HepG2 (cell line): ENCODE results near the gene COL18A1. TPM values are rescaled to one million over a fixed set of nuclear protein-coding genes. Genes with fewer than 3 reads are reported as not detected.

Source experiments
- ASH2L ChIP-seq: fragments of 300-600, 200-600 bp; sonication (generic); IDR thresholded peaks from 2 replicates; pipeline ENCODE4 v1.7.0; 2017; ENCODE audit warnings: low read depth, mild to moderate bottlenecking, moderate library complexity, mixed read lengths, low read length; ENCODE audit not compliant: insufficient read length
- E2F2 ChIP-seq: sonication (generic); formaldehyde crosslinking; IDR thresholded peaks from 2 replicates; pipeline ENCODE4 v1.4.0; 2020; ENCODE audit warnings: missing genetic modification reagents, borderline replicate concordance
- HOXA7 ChIP-seq: sonication (generic); formaldehyde crosslinking; IDR thresholded peaks from 2 replicates; pipeline ENCODE4 v1.8.1; 2022; ENCODE audit warnings: mild to moderate bottlenecking, missing genetic modification reagents, moderate library complexity
- KDM4B ChIP-seq: sonication (generic); formaldehyde crosslinking; IDR thresholded peaks from 2 replicates; pipeline ENCODE4 v1.4.0; 2020; ENCODE audit warnings: missing genetic modification reagents
- MNT ChIP-seq: fragments of 450-650 bp; IDR thresholded peaks from 2 replicates; pipeline ENCODE4 v1.6.1; 2016
- NONO ChIP-seq, 2 experiments: fragments of 450-650 bp in 1 of 2; sonication (generic) in 1 of 2; formaldehyde crosslinking in 1 of 2; IDR thresholded peaks in 1 of 2; conservative IDR thresholded peaks in 1 of 2; 2 replicates each; pipeline versions ENCODE4 v1.6.1 to v1.8.0; 2017 to 2022; ENCODE audit warnings: mild to moderate bottlenecking in 1 of 2, missing genetic modification reagents in 1 of 2, moderate library complexity in 1 of 2
- NR1H2 ChIP-seq: sonication (generic); formaldehyde crosslinking; IDR thresholded peaks from 2 replicates; pipeline ENCODE4 v1.8.1; 2022; ENCODE audit warnings: low read depth, missing genetic modification reagents, borderline replicate concordance
- NR3C1 ChIP-seq: sonication (generic); formaldehyde crosslinking; IDR thresholded peaks from 2 replicates; pipeline ENCODE4 v1.4.0; 2020; ENCODE audit warnings: missing genetic modification reagents
- UBTF ChIP-seq: sonication (generic); formaldehyde crosslinking; IDR thresholded peaks from 2 replicates; pipeline ENCODE4 v1.4.0; 2020; ENCODE audit warnings: mild to moderate bottlenecking, missing genetic modification reagents
- ZBTB14 ChIP-seq: sonication (generic); formaldehyde crosslinking; IDR thresholded peaks from 2 replicates; pipeline ENCODE4 v1.4.0; 2020; ENCODE audit warnings: missing genetic modification reagents
- ZMYM3 ChIP-seq: sonication (generic); formaldehyde crosslinking; IDR thresholded peaks from 2 replicates; pipeline ENCODE4 v1.5.1; 2020; ENCODE audit warnings: mild to moderate bottlenecking, missing genetic modification reagents
- ZNF12 ChIP-seq: sonication (generic); formaldehyde crosslinking; IDR thresholded peaks from 2 replicates; pipeline ENCODE4 v1.5.0; 2020; ENCODE audit warnings: missing genetic modification reagents
- ZNF121 ChIP-seq: sonication (generic); formaldehyde crosslinking; IDR thresholded peaks from 2 replicates; pipeline ENCODE4 v1.5.0; 2020; ENCODE audit warnings: mild to moderate bottlenecking, missing genetic modification reagents
- ZNF260 ChIP-seq: sonication (generic); formaldehyde crosslinking; IDR thresholded peaks from 2 replicates; pipeline ENCODE4 v1.4.0; 2020; ENCODE audit warnings: missing genetic modification reagents, low read depth, mild to moderate bottlenecking, borderline replicate concordance
- ZNF574 ChIP-seq: sonication (generic); formaldehyde crosslinking; IDR thresholded peaks from 2 replicates; pipeline ENCODE4 v1.4.0; 2020; ENCODE audit warnings: missing genetic modification reagents
- ZNF629 ChIP-seq: sonication (generic); formaldehyde crosslinking; conservative IDR thresholded peaks from 2 replicates; pipeline ENCODE4 v1.5.0; 2020; ENCODE audit warnings: missing genetic modification reagents
- ZNF772 ChIP-seq: sonication (generic); formaldehyde crosslinking; IDR thresholded peaks from 2 replicates; pipeline ENCODE4 v1.5.0; 2020; ENCODE audit warnings: mild to moderate bottlenecking, missing genetic modification reagents
- ZNF850 ChIP-seq: sonication (generic); formaldehyde crosslinking; conservative IDR thresholded peaks from 2 replicates; pipeline ENCODE4 v1.9.0; 2021; ENCODE audit warnings: mild to moderate bottlenecking, missing genetic modification reagents
- polyA plus RNA-seq, 8 experiments: library from polyadenylated mRNA; depleted of rRNA in 3 of 8; stranded (reverse) in 7 of 8; unstranded in 1 of 8; fragments of >200 nt; fragmentation: Illumina TruSeq in 4 of 8; extraction: Trizol in 4 of 8; gene quantifications; 2 replicates each; pipeline versions ENCODE4 v1.2.1 to v1.2.3, GENCODE V29; 2011 to 2016; ENCODE audit warnings: low read depth in 4 of 8, missing spikeins in 1 of 8, mixed read lengths in 1 of 8; ENCODE audit not compliant: insufficient read depth in 1 of 8
- total RNA-seq, 5 experiments: library from RNA; depleted of rRNA; stranded (reverse); fragments of >200 nt; fragmentation: Illumina TruSeq; extraction: Trizol; gene quantifications; 2 replicates each; pipeline ENCODE4 v1.2.3, GENCODE V29; 2016; ENCODE audit warnings: low read depth in 1 of 5

COL18A1 gene
- total and polyA plus RNA-seq, 2 of the 13 experiments (the other 11 are each of a cell fraction or from before 2014, with no cell fraction given) = 79.0 to 102 TPM

GRCh38 chr21:45427331-45428271 lies 22.6 kb downstream of the COL18A1 start (continued):
- TF ChIP-seq NR1H2 (CRISPR knock-in tag) (0 out of 2 replicates have a peak, but pooled peaks have one; percentile 35), NR3C1 (CRISPR knock-in tag) (no peak), KDM4B (peak; percentile 31; the same call in 1 of the 2 replicates), ZNF574 (CRISPR knock-in tag) (peak; percentile 91), ZNF12 (CRISPR knock-in tag) (no peak; the same call in none of the 2 replicates), E2F2 (CRISPR knock-in tag) (0 out of 2 replicates have a peak, but pooled peaks have one; percentile 37), MNT (peak; percentile 78), ZBTB14 (CRISPR knock-in tag) (peak; percentile 56; the same call in 1 of the 2 replicates), ZNF629 (peak; percentile 74), ASH2L (peak; percentile 25), NONO (IDR thresholded peaks at IDR 0.05) (no peak), NONO (CRISPR knock-in tag; conservative IDR thresholded peaks at IDR 0.05) (peak; percentile 76; the same call in 1 of the 2 replicates), ZMYM3 (CRISPR knock-in tag) (peak; percentile 95), ZNF772 (CRISPR knock-in tag) (peak; percentile 97), ZNF260 (no peak), ZNF121 (CRISPR knock-in tag) (peak; percentile 81), ZNF850 (CRISPR knock-in tag) (no peak), HOXA7 (CRISPR knock-in tag) (no peak), UBTF (CRISPR knock-in tag) (peak; percentile 100)
